ENCODE data around the gene MAGEB4. TPM values are rescaled to one million over a fixed set of nuclear protein-coding genes. Genes with fewer than 3 reads are reported as not detected.
A peak's percentile ranks its signal among the peaks of the same experiment; 100 is the strongest.
"Not testable (repeated sequence)": the region's sequence is repeated elsewhere in the genome, so short reads cannot be mapped to it uniquely, and the experiment has no call there.

The MAGEB4 gene
- not detected in 2 replicates for total RNA-seq
- polyA plus RNA-seq = not detected in 2 replicates
- polyA plus RNA-seq (2012) = not detected in 2 replicates
- not detected in 2 replicates for polyA minus RNA-seq (ENCODE audit: low replicate concordance)

DNA sequence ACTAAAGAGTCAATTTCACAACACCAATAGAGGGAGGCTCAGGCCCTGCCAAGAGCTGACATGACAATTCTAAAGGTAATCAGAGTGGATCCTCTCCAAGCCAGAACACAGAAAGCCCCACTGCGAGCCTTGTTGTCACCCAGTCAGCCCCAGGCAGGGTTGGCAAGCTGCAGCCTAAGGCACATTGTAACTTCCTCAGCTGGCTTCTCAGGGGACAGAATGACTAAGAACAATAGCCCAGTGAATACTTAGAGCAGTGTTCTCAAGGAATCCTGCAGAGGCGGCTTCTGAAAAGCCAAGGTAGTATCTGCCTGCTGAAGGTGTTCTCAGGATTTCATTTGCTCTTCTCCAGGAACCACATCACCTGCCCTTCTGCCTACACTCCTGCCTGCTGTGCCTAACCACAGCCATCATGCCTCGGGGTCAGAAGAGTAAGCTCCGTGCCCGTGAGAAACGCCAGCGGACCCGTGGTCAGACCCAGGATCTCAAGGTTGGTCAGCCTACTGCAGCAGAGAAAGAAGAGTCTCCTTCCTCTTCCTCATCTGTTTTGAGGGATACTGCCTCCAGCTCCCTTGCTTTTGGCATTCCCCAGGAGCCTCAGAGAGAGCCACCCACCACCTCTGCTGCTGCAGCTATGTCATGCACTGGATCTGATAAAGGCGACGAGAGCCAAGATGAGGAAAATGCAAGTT lies at the start of gene MAGEB4:
Gene MAGEB4, plus strand, starts transcription at position 277 of the 692 bp plus-strand sequence. Its CDS starts 136 bp downstream, at position 413.
- Histone ChIP-seq H3K27ac (ENCODE audit: insufficient read depth, low read length) (no peak within 1 kb of the TSS), H3K36me3 (ENCODE audit: control insufficient read depth, insufficient read depth, low read length) (no peaks in the 10 kb centered on the region), H3K79me2 (ENCODE audit: control insufficient read depth, insufficient read depth, low read length) (no peaks in the 10 kb centered on the region), H2AFZ (ENCODE audit: low read length) (no peak within 1 kb of the TSS), H3K9me3 (ENCODE audit: control insufficient read depth, insufficient read depth, low read depth, low read length) (no peaks in the 10 kb centered on the region), H4K20me1 (ENCODE audit: control insufficient read depth, extremely low read depth, insufficient read depth, low read length) (no peaks in the 10 kb centered on the region), H3K4me3 (replicated peaks in 1 of 4; ENCODE audit: control extremely low read depth in 1 of 4, insufficient read depth in 1 of 4, low read depth in 3 of 4, low read length in 4 of 4) (no peak within 1 kb of the TSS), H3K4me1 (ENCODE audit: control insufficient read depth, extremely low read depth, insufficient read depth, low read length) (no peaks in the 10 kb centered on the region), H3K4me2 (ENCODE audit: extremely low read depth, insufficient read depth, low read length) (no peak within 1 kb of the TSS), H3K27me3 (ENCODE audit: control insufficient read depth, insufficient read depth, low read length) (no peaks in the 10 kb centered on the region), H3K9ac (ENCODE audit: insufficient read depth, low read length) (no peak within 1 kb of the TSS)
- TF ChIP-seq CTCF (conservative IDR thresholded peaks at IDR 0.05 in 1 of 2, IDR thresholded peaks at IDR 0.05 in 1 of 2; ENCODE audit: low read depth in 1 of 2, low read length in 2 of 2) (no peak), EZH2 (IDR thresholded peaks at IDR 0.05; ENCODE audit: low read length, missing control alignments) (no peak)
- DNase-seq (ENCODE audit: low read depth in 2 of 2) = no peak

GRCh38 chrX:30193910-30194309 lies 47.9 kb upstream of the MAGEB4 start:
- H3K9me3 ChIP-seq (ENCODE audit: control insufficient read depth, insufficient read depth, low read depth, low read length); H3K27me3 ChIP-seq (ENCODE audit: control insufficient read depth, insufficient read depth, low read length); H3K4me3 ChIP-seq (replicated peaks in 1 of 4; ENCODE audit: control extremely low read depth in 1 of 4, insufficient read depth in 1 of 4, low read depth in 3 of 4, low read length in 4 of 4); H3K4me2 ChIP-seq (ENCODE audit: extremely low read depth, insufficient read depth, low read length); H3K79me2 ChIP-seq (ENCODE audit: control insufficient read depth, insufficient read depth, low read length); H3K36me3 ChIP-seq (ENCODE audit: control insufficient read depth, insufficient read depth, low read length); H3K27ac ChIP-seq (ENCODE audit: insufficient read depth, low read length); DNase-seq (ENCODE audit: low read depth in 2 of 2); H3K9ac ChIP-seq (ENCODE audit: insufficient read depth, low read length); H2AFZ ChIP-seq (ENCODE audit: low read length); H4K20me1 ChIP-seq (ENCODE audit: control insufficient read depth, extremely low read depth, insufficient read depth, low read length); H3K4me1 ChIP-seq (ENCODE audit: control insufficient read depth, extremely low read depth, insufficient read depth, low read length): not testable (repeated sequence)

DNA sequence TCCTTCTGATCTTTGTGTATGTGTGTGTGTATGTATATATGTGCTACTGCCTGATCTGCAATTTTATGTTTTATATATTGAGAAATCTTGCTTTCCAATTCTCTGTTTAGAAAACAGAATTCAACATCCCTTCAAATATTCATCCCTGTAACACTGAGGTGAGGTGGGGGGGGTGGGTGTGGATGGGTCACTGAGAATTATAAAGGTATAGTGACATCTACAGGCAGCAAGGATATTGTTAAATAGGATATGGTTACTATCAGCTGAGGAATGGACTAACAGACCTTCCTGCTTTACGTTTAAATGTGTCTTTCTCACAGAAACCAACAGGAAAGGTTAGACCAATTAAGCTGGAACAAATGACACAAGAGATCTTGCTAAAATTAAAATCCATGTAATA lies 45.5 kb upstream of the MAGEB4 start:
- DNase-seq (ENCODE audit: low read depth in 2 of 2) = peak; percentile 1 to 4
- H3K4me3 ChIP-seq (replicated peaks in 1 of 4; ENCODE audit: control extremely low read depth in 1 of 4, insufficient read depth in 1 of 4, low read depth in 3 of 4, low read length in 4 of 4) = no peak overlapping the region
- H3K4me2 ChIP-seq (ENCODE audit: extremely low read depth, insufficient read depth, low read length) = no peak overlapping the region
- no peak overlapping the region for H3K27ac ChIP-seq (ENCODE audit: insufficient read depth, low read length)
- H3K9me3 ChIP-seq (ENCODE audit: control insufficient read depth, insufficient read depth, low read depth, low read length) = no peaks in the 10 kb centered on the region
- TF ChIP-seq EZH2 (IDR thresholded peaks at IDR 0.05; ENCODE audit: low read length, missing control alignments) (no peak), CTCF (conservative IDR thresholded peaks at IDR 0.05 in 1 of 2, IDR thresholded peaks at IDR 0.05 in 1 of 2; ENCODE audit: low read depth in 1 of 2, low read length in 2 of 2) (no peak)
- no peaks in the 10 kb centered on the region for H3K4me1 ChIP-seq (ENCODE audit: control insufficient read depth, extremely low read depth, insufficient read depth, low read length)
- no peak overlapping the region for H3K9ac ChIP-seq (ENCODE audit: insufficient read depth, low read length)
- H3K27me3 ChIP-seq (ENCODE audit: control insufficient read depth, insufficient read depth, low read length) = no peaks in the 10 kb centered on the region
- H3K79me2 ChIP-seq (ENCODE audit: control insufficient read depth, insufficient read depth, low read length) = no peaks in the 10 kb centered on the region
- H2AFZ ChIP-seq (ENCODE audit: low read length) = no peak overlapping the region
- H3K36me3 ChIP-seq (ENCODE audit: control insufficient read depth, insufficient read depth, low read length) = no peaks in the 10 kb centered on the region
- H4K20me1 ChIP-seq (ENCODE audit: control insufficient read depth, extremely low read depth, insufficient read depth, low read length) = no peaks in the 10 kb centered on the region
